Stimulated activated CD4-positive, alpha-beta T cell treated with anti-CD3 and anti-CD28 coated beads, Interleukin-1b, Interleukin-23, amount 100 ng/mL, for 24 hours (primary cell): ENCODE results near the gene TBRG4.

Experiments
- DNase-seq, 4 experiments: peaks; one replicate each; pipeline ENCODE4 v3.0.0-alpha.2; 2020; ENCODE audit warnings: low read depth in 4 of 4, low spot score in 1 of 4

The TBRG4 gene

GRCh38 chr7:45092100-45092930 lies 19.2 kb downstream of the TBRG4 start:
- DNase-seq, result no peak

GRCh38 chr7:45089341-45089891 lies 22.1 kb downstream of the TBRG4 start:
- peak in 3 of 4 experiments; percentile 16 to 55 (median 44) for DNase-seq

GRCh38 chr7:45088821-45089340 lies 22.6 kb downstream of the TBRG4 start, which contains the start of gene NACAD:
NACAD (minus strand) TSS chr7:45088969; CDS start chr7:45088894, 75 bp downstream.
- DNase-seq, result no peak

GRCh38 chr7:45088146-45088701 lies 23.3 kb downstream of the TBRG4 start:
- DNase-seq, result no peak

- no peak for DNase-seq
Observed at GRCh38 chr7:45087301-45088145, 24.0 kb downstream of the TBRG4 start.

GRCh38 chr7:45086331-45087065 lies 25.0 kb downstream of the TBRG4 start:
- DNase-seq, result no peak

- no peak for DNase-seq
Observed at GRCh38 chr7:45085619-45086200, 25.8 kb downstream of the TBRG4 start.

GRCh38 chr7:45084901-45085618 lies 26.4 kb downstream of the TBRG4 start:
- no peak for DNase-seq

- DNase-seq, result no peak
Observed at GRCh38 chr7:45084336-45084735, 27.2 kb downstream of the TBRG4 start.

- DNase-seq, result no peak
Observed at GRCh38 chr7:45082831-45083331, 28.6 kb downstream of the TBRG4 start.

GRCh38 chr7:45082031-45082830 lies 29.3 kb downstream of the TBRG4 start:
- no peak for DNase-seq

GRCh38 chr7:45081670-45081974 lies 29.9 kb downstream of the TBRG4 start:
- no peak for DNase-seq

- DNase-seq, result no peak
Observed at GRCh38 chr7:45080958-45081669, 30.4 kb downstream of the TBRG4 start.

GRCh38 chr7:45080265-45080957 lies 31.1 kb downstream of the TBRG4 start:
- DNase-seq, result no peak

- no peak for DNase-seq
Observed at GRCh38 chr7:45078125-45078681, 33.3 kb downstream of the TBRG4 start.

GRCh38 chr7:45077579-45077978 lies 33.9 kb downstream of the TBRG4 start:
- no peak for DNase-seq

GRCh38 chr7:45076946-45077345 lies 34.6 kb downstream of the TBRG4 start:
- DNase-seq, result no peak
